HTERT RPE-1 (cell line): ENCODE measurements around the gene NPR2.

ENCODE experiments used
- in situ Hi-C: fragments of 300-500 bp; cut with MboI; formaldehyde crosslinking; loops from 4 replicates; pipeline ENCODE4 v1.14.3; 2020; ENCODE audit warnings: low sequenced_read_pairs

The NPR2 gene

GRCh38 chr9:35798658-35799374 is 7.4 kb downstream of the NPR2 start:
- in situ Hi-C loops, result no loop called here

- in situ Hi-C loops, result no loop called here
Measured at GRCh38 chr9:35800530-35800929, 9.1 kb downstream of the NPR2 start.

- in situ Hi-C loops, result no loop called here
Measured at GRCh38 chr9:35801328-35802128, 10.1 kb downstream of the NPR2 start.

GRCh38 chr9:35806101-35806500 is 14.7 kb downstream of the NPR2 start:
- in situ Hi-C loops, result no loop called here

GRCh38 chr9:35808433-35808832 is 17.0 kb downstream of the NPR2 start:
- in situ Hi-C loops, result no loop called here

- in situ Hi-C loops, result no loop called here
Measured at GRCh38 chr9:35810122-35810521, 18.7 kb downstream of the NPR2 start.

- in situ Hi-C loops, result no loop called here
Measured at GRCh38 chr9:35811381-35812024, 20.1 kb downstream of the NPR2 start.

GRCh38 chr9:35812025-35812602 is 20.7 kb downstream of the NPR2 start, which contains the start of gene SPAG8:
Gene SPAG8, minus strand, starts transcription at chr9:35812262. Its CDS starts 115 bp downstream, at chr9:35812147.
- in situ Hi-C loops, result no loop called here

- in situ Hi-C loops, result no loop called here
Measured at GRCh38 chr9:35813434-35814105, 22.2 kb downstream of the NPR2 start.

- in situ Hi-C loops, result no loop called here
Measured at GRCh38 chr9:35814106-35814840, 22.9 kb downstream of the NPR2 start.

GRCh38 chr9:35814841-35815543 is 23.6 kb downstream of the NPR2 start, which contains the start of gene HINT2:
Gene HINT2, minus strand, starts transcription at chr9:35815042. Its CDS starts 63 bp downstream, at chr9:35814979.
- in situ Hi-C loops, result no loop called here

- in situ Hi-C loops, result no loop called here
Measured at GRCh38 chr9:35816708-35817107, 25.3 kb downstream of the NPR2 start.

GRCh38 chr9:35818341-35818740 is 26.9 kb downstream of the NPR2 start:
- in situ Hi-C loops, result no loop called here

GRCh38 chr9:35820076-35820475 is 28.7 kb downstream of the NPR2 start:
- in situ Hi-C loops, result no loop called here

GRCh38 chr9:35822926-35823325 is 31.5 kb downstream of the NPR2 start:
- in situ Hi-C loops, result no loop called here

GRCh38 chr9:35826071-35826701 is 34.8 kb downstream of the NPR2 start:
- in situ Hi-C loops, result no loop called here

- in situ Hi-C loops, result no loop called here
Measured at GRCh38 chr9:35827486-35827885, 36.1 kb downstream of the NPR2 start.

GRCh38 chr9:35828716-35829083 is 37.3 kb downstream of the NPR2 start, which contains the start of gene FAM221B:
Gene FAM221B, minus strand, starts transcription at chr9:35828732. Its CDS starts 2,571 bp downstream, at chr9:35826161.
- in situ Hi-C loops, result no loop called here
